ENCODE results near the gene ATP5F1D.
A peak's percentile ranks its signal among the peaks of the same experiment; 100 is the strongest.

The ATP5F1D gene

GRCh38 chr19:1271528-1272422, 30.2 kb downstream of the ATP5F1D start:
- no peak for DNase-seq

- no peak for DNase-seq
These were observed 31.1 kb downstream of the ATP5F1D start for GRCh38 chr19:1272423-1273262.

GRCh38 chr19:1273263-1274041, 31.9 kb downstream of the ATP5F1D start:
- no peak for DNase-seq

DNA sequence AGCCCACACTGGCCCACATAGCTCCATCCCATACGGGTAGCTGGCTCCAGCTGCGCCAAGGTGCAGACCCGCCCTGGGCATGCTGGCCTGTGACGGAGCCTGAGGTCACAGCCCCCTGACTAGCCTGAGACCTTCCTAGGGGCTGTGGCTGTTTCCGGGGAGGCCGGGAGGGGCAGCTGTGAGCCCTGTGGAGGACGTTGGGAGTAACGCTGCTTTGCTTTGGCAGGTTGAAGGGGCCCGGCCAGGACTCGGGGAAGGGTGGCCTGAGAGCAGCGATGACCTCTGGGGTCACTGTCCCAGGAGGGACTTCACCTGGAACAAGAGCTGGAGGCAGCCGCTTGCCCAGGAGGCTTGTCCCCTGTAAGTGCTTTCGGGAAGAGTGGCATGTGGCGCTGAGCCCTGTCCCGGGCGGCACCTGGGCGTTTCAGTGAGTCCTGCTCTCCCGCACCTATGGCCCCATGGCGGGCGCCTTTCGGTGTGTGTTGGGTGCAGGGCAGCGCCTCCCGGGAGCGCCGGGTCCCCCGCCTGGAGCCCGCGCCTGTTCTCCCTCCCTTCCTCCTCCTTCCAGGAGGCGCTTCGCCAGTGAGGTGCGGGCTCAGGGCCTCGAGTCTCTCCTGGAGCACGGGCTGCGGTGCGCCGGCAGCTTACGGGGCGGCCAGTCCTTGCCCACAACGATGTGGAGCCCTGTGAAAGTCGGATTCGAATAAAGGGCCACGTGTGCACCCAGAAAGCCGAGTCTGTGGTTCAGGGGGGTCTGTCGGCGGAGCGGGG, 32.7 kb downstream of the ATP5F1D start:
- DNase-seq: no peak

- no peak for DNase-seq
These were observed 33.3 kb downstream of the ATP5F1D start for GRCh38 chr19:1274852-1275259.

DNA sequence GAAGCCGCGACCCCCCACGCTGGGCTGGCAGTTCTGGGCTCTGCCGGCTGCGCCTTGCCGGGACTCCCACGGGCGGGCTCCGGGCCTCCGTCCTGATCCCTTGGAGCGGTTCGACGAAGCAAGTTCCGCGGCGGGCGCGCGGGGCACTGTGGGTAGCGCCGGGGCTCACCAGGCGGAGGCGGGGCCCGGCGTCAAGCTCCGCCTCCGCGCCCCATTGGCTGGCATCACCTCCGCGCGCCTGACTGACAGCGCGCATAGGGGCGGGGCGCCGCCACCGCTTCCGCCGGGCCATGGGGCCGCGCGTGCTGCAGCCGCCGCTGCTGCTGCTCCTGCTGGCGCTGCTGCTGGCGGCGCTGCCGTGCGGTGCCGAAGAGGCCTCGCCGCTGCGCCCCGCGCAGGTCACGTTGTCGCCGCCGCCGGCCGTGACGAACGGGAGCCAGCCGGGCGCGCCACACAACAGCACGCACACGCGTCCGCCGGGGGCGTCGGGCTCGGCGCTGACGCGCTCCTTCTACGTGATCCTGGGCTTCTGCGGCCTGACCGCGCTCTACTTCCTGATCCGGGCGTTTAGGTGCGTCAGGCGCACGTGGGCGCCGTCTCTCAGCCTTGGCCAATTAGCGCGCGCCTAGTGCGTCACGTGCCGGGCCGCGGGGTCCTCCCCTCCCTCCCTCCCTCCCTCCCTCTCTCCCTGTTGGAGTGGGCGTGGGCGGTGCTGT, 33.9 kb downstream of the ATP5F1D start, which contains the start of gene FAM174C:
Gene FAM174C (plus strand): TSS at position 271 of the 716 bp plus-strand sequence. CDS start 20 bp downstream, at position 291.
- peak; percentile 96 for DNase-seq

GRCh38 chr19:1275976-1276627, 34.6 kb downstream of the ATP5F1D start:
- DNase-seq: no peak

- no peak for DNase-seq
These were observed 35.1 kb downstream of the ATP5F1D start for GRCh38 chr19:1276628-1277022.

- DNase-seq: no peak
These were observed 35.5 kb downstream of the ATP5F1D start for GRCh38 chr19:1277061-1277460.

GRCh38 chr19:1278074-1278473, 36.5 kb downstream of the ATP5F1D start:
- no peak for DNase-seq

DNA sequence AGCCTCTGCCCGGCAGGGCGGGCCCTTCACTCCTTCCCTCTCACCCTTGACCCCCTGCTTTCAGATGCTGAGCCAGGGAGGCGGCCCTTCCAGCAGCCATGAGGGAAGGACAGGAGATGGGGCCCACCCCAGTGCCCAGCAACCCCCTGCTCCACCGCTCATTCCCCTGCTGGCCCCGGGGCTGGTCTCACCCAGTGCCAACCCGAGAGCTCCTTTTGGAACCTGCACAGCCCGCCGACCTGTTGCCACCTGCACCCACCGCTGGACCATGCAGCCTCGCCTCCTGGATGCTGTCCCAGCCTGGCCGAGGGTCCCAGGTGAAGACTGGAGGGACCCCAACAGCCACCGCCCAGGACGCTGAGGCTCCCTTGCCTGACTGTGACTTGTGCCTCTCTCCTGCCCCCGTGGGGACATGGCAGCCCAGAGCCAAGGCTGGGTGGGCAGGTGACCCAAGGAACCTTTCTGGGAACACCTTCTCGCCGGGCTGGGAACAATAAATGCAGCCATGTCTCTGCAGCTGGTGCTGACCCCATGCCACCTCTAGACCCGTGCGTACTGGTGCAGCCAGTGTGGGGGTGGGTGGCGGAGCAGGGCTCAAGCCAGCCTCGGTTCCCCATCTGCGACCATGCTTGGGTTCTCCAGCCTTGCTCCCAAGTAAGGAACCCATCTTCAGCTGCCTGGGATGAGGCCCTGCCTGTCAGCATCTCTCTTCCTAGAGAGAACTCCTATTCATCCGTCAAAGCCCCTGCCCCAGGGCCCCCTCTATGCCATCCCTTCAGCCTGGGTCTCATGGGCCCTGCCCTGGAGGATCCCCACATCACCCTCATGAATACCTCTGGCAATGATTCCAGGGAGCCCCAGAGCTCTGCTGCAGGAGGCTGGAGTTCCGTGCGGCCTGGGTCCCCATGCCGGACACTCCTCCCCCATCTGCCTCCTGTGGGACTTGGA, 37.4 kb downstream of the ATP5F1D start:
- DNase-seq: no peak

DNA sequence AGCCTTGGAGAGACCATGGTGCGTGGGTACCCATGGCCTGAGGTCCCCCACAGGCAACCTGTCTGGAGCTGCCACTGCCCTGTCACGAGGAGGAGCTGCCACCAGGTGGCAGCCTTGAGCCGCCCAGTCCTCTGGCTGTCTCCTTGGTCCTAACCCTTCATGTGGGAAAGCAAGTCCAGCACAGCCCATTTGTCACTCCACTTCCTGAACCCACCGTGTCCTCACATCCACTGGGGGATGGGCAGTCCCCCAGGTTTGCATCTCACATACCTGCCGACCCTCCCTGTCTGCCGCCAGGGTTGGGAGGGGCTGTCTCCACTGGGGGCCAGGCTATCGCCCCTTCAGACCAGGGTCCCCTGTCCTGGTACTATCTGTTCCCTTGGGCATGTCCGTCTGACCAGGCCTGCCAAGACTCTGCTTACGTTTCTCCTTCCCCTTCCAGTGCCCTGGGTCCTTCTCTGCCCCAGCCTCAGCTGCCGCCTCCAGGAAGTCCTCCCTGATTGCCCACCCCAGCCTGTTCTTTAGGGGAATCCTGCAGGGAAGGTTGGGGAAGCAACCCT, 38.3 kb downstream of the ATP5F1D start:
- peak; percentile 84 for DNase-seq

DNA sequence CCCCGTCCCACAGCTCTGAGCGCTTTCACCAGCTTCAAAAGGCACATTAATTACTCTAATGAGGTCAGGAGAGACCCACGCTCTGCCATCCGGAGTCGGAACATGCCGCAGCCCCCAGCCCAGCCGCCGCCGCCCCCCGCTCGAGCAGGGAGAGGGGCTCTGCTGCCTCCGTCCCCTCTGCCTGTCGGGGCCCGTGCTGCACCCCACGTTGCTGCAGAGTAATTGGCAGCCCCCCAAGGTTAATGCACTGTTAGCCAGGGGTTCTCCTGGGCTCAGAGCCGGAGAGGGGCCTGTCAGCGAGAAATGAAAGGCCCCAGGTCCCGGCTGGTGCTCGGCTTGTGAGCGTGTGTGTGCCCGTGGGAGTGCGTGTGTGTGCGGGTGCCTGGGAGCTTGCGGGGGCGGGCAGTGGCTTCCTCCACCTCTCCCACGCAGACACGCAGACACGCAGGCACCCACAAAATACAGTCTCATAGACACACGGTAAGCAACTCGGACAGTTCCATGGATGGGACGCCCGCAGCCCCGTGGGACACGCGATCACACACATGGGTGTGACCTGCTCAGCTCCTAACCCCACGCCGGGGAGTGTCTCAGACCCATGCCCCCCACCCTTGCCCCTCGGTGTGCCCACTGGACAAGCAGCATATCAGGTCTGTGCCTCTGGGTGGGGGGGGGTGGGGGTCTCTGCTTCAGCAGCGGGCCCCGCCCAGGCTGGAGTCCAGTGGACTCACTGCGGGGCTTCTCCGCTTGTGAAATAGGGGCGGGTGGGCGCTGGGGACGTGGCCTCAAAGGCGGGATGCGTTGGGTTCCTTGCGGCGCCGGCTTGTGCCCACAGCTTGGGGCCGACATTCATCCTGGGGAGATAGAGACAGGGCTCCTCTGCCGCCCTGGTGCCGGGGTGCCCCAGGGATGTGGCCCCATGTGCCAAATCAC, 39.4 kb downstream of the ATP5F1D start:
- no peak for DNase-seq

- no peak for DNase-seq
These were observed 40.2 kb downstream of the ATP5F1D start for GRCh38 chr19:1281569-1282287.

- DNase-seq: no peak
These were observed 41.1 kb downstream of the ATP5F1D start for GRCh38 chr19:1282588-1283206.

GRCh38 chr19:1283207-1283916, 41.8 kb downstream of the ATP5F1D start:
- no peak for DNase-seq
